Osteocyte (in vitro differentiated cells): Measurements from ENCODE around the gene ZNF512B. TPM values are rescaled to one million over a fixed set of nuclear protein-coding genes. Genes with fewer than 3 reads are reported as not detected.

Experiments
- DNase-seq: peaks from one replicate; pipeline ENCODE4 v3.0.0; 2021; ENCODE audit warnings: mixed read lengths; ENCODE audit not compliant: unreplicated experiment; ENCODE audit errors: extremely low spot score
- H3K27ac Mint-ChIP-seq: one replicate; pipeline ENCODE4 v1.8.0; 2021; ENCODE audit warnings: mild to moderate bottlenecking, mixed read lengths; ENCODE audit not compliant: unreplicated experiment
- H3K27me3 Mint-ChIP-seq: one replicate; pipeline ENCODE4 v1.8.0; 2021; ENCODE audit warnings: mixed read lengths; ENCODE audit not compliant: unreplicated experiment
- H3K36me3 Mint-ChIP-seq: one replicate; pipeline ENCODE4 v1.8.0; 2021; ENCODE audit warnings: mixed read lengths; ENCODE audit not compliant: unreplicated experiment
- H3K4me1 Mint-ChIP-seq: one replicate; pipeline ENCODE4 v1.8.0; 2021; ENCODE audit warnings: mixed read lengths; ENCODE audit not compliant: unreplicated experiment
- H3K4me3 Mint-ChIP-seq: one replicate; pipeline ENCODE4 v1.8.0; 2021; ENCODE audit warnings: mild to moderate bottlenecking, moderate library complexity, mixed read lengths; ENCODE audit not compliant: unreplicated experiment
- H3K9me3 Mint-ChIP-seq: one replicate; pipeline ENCODE4 v1.8.0; 2021; ENCODE audit warnings: mixed read lengths; ENCODE audit not compliant: unreplicated experiment
- total RNA-seq: library from RNA; stranded (reverse); gene quantifications from 2 replicates; pipeline ENCODE4 v1.2.1, GENCODE V29; 2021
- TF ChIP-seq, protein P1 (sequence below): fragments of 200-600 bp; sonication (generic); IDR thresholded peaks from 2 replicates; pipeline ENCODE4 v1.5.0; 2021; ENCODE audit warnings: antibody characterized with exemption, mild to moderate bottlenecking, moderate library complexity

ZNF512B gene
- total RNA-seq, 1 donor from 2014 or later: 40.9 TPM

DNA sequence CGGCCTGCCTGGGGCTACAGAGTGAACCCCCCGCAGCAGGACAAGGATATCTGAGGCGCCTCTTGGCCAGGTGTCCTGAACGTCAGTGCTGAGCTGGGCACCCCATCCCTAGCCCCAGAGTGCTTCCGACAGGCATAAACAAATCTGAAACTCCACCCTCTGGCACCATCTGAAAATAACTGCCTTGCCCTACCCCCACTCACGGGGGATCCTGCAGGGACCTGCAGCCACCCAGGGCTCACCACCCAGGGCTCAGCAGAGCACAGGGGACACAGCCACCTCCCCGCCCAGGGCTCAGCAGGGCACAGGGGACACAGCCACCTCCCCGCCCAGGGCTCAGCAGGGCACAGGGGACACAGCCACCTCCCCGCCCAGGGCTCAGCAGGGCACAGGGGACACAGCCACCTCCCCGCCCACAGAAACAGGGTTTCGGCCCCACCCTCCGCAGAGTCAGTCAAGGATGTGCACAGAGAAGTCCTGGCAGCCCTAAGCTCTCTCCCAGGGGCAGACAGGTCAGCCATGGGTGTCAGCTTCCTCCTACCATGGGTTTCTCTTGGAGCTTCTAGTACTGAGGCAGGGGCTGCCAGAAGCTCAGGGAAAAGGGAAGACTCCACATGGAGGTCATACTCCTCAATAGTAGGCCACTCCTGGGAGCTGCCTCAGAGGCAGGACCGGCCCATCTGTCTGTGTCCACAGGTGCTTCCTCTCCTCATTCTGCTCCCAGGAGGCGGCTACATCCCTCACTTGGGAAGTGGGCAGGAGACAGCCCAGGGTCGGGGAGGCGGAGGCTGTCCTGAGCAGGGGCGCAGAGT lies 18.1 kb downstream of the ZNF512B start:
- TF ChIP-seq, protein P1, sequence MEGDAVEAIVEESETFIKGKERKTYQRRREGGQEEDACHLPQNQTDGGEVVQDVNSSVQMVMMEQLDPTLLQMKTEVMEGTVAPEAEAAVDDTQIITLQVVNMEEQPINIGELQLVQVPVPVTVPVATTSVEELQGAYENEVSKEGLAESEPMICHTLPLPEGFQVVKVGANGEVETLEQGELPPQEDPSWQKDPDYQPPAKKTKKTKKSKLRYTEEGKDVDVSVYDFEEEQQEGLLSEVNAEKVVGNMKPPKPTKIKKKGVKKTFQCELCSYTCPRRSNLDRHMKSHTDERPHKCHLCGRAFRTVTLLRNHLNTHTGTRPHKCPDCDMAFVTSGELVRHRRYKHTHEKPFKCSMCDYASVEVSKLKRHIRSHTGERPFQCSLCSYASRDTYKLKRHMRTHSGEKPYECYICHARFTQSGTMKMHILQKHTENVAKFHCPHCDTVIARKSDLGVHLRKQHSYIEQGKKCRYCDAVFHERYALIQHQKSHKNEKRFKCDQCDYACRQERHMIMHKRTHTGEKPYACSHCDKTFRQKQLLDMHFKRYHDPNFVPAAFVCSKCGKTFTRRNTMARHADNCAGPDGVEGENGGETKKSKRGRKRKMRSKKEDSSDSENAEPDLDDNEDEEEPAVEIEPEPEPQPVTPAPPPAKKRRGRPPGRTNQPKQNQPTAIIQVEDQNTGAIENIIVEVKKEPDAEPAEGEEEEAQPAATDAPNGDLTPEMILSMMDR: no peak
- Mint-ChIP-seq H3K27ac (peak overlapping the region; percentile 14), H3K9me3 (no peaks in the 10 kb centered on the region), H3K36me3 (no peaks in the 10 kb centered on the region), H3K4me3 (no peak overlapping the region), H3K27me3 (no peaks in the 10 kb centered on the region), H3K4me1 (peaks cover 55% of the 10 kb centered on the region)
- no peak for DNase-seq

- Mint-ChIP-seq H3K4me1 (peaks cover 55% of the 10 kb centered on the region), H3K36me3 (no peaks in the 10 kb centered on the region), H3K9me3 (no peaks in the 10 kb centered on the region), H3K4me3 (no peak overlapping the region), H3K27ac (no peak overlapping the region), H3K27me3 (no peaks in the 10 kb centered on the region)
- no peak for DNase-seq
- TF ChIP-seq, protein P1: no peak
These were observed 18.9 kb downstream of the ZNF512B start for GRCh38 chr20:63950701-63951397.

DNA sequence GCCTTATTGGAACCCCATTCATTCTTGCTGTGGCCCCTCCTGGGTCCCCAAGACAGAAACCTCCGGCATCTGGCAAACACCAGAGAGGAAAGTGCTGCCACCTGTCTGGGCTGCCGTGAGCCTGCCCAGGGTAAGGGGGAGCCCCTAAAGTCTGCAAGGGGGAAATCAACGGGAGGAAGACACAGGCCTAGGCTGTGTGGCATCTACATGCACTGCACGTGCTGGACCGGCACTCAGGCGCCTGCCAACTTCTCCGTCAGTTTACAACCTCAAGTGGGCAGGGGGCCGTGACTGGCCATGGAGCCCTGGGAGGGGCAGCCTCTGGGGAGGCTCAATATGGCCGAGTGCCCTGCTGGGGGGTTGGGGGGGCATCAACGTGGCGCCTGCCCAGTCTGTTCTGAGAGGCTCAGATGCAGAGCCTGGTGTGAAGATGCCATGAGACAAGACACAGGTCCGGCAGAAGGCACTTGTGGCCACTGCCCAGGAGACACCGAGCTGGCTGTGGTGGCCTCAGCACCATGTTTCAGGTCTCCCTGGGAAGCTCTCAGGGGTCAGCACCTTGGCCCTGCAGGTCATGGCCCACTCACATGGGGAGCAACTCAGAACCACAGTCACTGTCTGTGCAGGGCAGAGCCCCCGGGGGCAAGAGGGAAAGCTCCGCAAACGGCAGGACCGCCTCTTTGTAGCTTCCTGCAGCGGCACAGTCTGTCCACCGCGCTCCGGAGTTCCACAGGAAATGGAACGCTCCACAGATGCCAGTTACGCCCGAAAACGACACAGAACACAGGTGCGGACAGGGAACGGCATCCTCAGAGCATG lies 21.9 kb downstream of the ZNF512B start:
- H3K9me3 Mint-ChIP-seq: no peaks in the 10 kb centered on the region
- no peak overlapping the region for H3K4me3 Mint-ChIP-seq
- TF ChIP-seq, protein P1: no peak
- no peak for DNase-seq
- H3K4me1 Mint-ChIP-seq: peaks cover 33% of the 10 kb centered on the region
- no peaks in the 10 kb centered on the region for H3K27me3 Mint-ChIP-seq
- no peaks in the 10 kb centered on the region for H3K36me3 Mint-ChIP-seq
- peak overlapping the region; percentile 47 for H3K27ac Mint-ChIP-seq

DNA sequence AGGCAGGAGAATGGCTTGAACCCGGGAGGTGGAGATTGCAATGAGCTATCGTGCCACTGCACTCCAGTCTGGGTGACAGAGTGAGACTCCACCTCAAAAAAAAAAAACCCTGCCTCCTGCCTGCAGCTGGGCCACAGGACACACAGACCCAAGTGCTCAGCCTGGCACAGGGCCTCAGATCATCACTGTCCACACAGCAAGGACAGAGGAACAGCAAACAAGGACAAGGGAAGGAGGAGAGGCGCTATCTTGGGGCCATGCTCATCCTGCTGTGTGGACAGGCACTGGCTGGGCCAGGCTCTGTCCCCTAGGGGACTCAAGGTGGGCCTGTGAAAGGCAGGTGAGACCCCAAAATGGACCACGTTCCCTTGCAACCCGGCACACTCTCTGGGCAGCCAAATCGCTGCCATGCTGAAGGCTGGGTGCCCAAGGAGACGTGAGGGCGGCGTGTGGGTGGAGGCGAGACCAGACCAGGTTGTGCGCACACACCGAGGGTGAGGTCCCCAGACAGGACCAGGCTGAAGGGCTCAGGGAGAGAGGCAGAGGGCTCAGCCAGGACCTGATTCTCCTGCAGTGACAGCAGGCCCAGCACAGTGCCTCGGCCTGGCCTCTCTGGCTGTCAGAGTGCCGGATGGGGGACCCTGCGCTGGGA lies 22.6 kb downstream of the ZNF512B start:
- H3K4me1 Mint-ChIP-seq: peaks cover 35% of the 10 kb centered on the region
- no peak for DNase-seq
- peak overlapping the region; percentile 41 for H3K27ac Mint-ChIP-seq
- H3K4me3 Mint-ChIP-seq: no peak overlapping the region
- H3K27me3 Mint-ChIP-seq: no peaks in the 10 kb centered on the region
- H3K36me3 Mint-ChIP-seq: no peaks in the 10 kb centered on the region
- TF ChIP-seq, protein P1: no peak
- no peaks in the 10 kb centered on the region for H3K9me3 Mint-ChIP-seq
